ENCODE results near the gene IGSF21. TPM values are rescaled to one million over a fixed set of nuclear protein-coding genes. Genes with fewer than 3 reads are reported as not detected.

The IGSF21 gene
- total RNA-seq, 1 donor from 2014 or later: 4.5 TPM

DNA sequence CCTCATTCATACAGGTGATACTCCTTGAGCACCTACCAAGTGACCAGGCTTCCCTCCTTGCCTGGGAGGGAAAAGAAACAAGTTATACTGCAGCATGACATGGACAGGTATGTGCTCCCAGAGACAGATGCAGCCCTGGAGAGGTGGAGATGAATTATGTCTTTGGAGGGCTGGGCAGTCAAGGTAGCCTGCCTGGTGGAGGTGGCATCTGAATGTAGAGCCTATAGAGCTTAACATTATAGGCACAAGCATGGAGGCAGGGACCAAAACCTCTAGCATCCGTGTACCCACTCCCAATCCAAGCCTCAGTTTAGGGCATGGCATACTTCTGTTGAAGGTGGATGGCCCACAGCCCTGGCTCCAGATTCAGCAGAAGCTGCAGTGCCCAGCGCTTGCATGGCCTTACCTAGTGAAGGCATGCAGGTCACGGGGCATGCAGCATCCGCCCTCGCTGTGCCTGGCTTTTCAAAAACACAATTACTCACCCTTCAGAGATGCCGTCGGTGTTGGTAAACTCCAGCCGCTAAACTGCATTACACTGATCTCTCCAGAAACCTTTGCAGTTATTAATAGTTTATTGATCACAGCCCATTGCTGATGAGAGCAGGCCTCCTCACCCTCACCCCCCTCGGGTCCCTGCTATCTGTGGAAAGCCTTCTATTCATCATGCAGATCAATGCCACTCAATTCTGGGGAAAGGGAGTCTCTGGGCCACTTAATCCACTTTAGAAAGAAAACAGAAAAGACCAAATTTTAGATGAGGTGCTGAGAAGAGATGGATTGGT, 222.1 kb downstream of the IGSF21 start:
- ATAC-seq (no peak), DNase-seq (ENCODE audit: low spot score) (no peak)
- intact Hi-C loops (cut with DNase I): no loop called here

DNA sequence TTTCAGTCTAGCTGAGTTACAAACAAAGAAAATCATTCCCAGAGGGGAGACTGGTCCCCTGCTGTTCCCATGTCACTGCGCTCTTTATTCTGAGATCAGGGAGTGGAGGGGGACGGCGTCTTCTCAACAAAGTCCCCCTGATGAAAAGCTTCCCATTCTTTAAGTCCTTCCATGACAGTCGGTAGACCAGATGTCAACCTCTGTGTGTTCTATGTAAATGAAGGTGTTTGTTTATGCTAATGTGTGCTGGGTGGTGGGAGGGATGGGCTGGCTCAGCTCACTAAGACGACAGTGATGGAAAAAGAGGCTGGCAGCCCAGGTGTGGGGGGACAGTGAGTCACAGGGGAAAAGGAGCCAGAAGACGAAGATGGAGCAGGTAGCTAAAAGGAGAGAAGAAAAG, 225.0 kb downstream of the IGSF21 start:
- intact Hi-C loops (cut with DNase I): no loop called here
- DNase-seq (ENCODE audit: low spot score) (no peak), ATAC-seq (no peak)

GRCh38 chr1:18333220-18333619, 225.6 kb downstream of the IGSF21 start:
- ATAC-seq: no peak
- DNase-seq (ENCODE audit: low spot score): no peak
- intact Hi-C loops (cut with DNase I): no loop called here

GRCh38 chr1:18336801-18337200, 229.2 kb downstream of the IGSF21 start:
- ATAC-seq: no peak
- intact Hi-C loops (cut with DNase I): no loop called here
- no peak for DNase-seq (ENCODE audit: low spot score)

GRCh38 chr1:18337757-18338156, 230.2 kb downstream of the IGSF21 start:
- intact Hi-C loops (cut with DNase I): no loop called here
- ATAC-seq (no peak), DNase-seq (ENCODE audit: low spot score) (no peak)

DNA sequence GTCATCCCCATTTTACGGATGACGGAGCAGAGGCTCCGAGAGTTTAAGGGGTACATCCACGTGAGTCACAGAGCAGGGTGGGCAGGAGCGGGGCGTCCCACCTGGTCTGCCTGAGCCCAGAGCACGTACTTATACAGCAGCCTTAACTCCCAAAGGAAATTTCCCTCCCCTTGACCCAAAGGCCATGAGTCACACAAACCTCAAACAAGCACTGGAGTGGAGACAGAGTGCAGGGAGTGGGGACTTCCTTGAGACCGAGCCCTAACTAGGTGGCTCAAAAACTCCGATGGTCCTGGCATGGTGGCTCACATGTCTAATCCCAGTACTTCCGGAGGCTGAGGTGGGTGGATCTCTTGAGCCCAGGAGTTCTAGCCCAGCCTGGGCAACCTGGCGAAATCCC, 231.6 kb downstream of the IGSF21 start:
- intact Hi-C loops (cut with DNase I): no loop called here
- ATAC-seq (no peak), DNase-seq (ENCODE audit: low spot score) (no peak)

DNA sequence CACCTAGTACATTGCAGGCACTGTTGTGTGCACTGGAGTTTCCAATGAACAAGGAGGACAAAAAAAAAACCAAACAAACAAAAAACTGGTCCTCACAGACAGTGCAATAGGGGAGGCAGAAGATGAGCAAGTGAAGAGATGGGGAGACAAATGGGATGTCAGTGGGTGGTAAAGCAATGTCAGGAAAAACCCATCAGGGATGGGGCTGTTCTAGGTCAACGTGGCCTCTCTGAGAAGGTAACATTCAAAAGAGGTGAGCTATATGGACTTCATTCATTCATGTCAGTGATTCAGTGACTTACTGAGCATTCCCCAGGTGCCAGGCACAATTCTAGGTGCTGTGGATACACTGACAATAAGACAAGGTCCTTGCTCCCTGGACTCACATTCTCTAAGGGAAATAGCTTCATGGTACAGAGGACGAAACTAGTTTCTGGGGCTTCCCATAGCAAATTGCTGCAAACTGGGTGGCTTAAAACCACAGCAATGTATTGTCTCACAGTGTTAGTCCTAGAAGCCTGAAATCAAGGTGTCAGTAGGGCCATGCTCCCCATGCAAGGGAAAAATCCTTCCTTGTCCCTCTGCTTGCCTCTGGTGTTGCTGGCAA, 232.7 kb downstream of the IGSF21 start:
- intact Hi-C loops (cut with DNase I): no loop called here
- ATAC-seq (no peak), DNase-seq (ENCODE audit: low spot score) (no peak)

- no peak for DNase-seq (ENCODE audit: low spot score)
- intact Hi-C loops (cut with DNase I): no loop called here
- no peak for ATAC-seq
These were observed 233.2 kb downstream of the IGSF21 start for GRCh38 chr1:18340787-18341186.

DNA sequence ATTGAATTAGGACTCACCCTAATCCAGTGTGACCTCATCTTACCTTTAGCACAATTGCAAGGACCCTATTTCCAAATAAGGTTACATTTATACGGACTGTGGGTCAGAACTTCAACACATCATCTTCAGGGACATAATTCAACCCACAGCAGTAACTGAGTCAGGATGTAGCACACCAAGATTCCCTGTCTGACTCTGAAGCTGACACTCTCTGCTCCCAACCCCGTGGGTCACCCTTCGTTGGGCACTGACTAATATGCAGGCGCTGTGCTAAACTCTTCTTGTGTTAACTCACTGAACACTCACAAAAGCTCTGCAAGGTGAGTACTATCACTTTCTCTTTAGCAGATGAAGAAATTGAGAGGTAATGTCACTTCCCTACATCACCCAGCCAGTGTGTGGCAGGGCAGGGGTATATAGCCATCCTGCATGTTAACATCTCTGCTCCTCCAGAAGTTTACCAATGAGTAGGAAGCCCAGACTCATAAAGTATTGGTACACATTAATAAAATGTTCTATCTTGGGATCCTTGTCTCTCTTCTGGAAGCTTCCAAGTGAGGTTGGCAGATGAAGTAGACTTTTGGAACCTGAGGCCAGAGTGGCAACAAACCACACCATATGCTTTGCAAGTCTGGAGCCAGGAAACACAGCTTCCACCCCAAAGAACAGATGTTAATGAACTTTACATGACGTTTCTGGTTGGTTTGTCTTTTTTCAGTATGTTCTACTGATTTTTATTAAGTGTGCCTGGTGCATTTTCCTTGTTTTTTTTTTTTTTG, 233.9 kb downstream of the IGSF21 start:
- no peak for ATAC-seq
- intact Hi-C loops (cut with DNase I): no loop called here
- DNase-seq (ENCODE audit: low spot score): no peak

- intact Hi-C loops (cut with DNase I): no loop called here
- ATAC-seq (no peak), DNase-seq (ENCODE audit: low spot score) (no peak)
These were observed 235.1 kb downstream of the IGSF21 start for GRCh38 chr1:18342744-18343143.

DNA sequence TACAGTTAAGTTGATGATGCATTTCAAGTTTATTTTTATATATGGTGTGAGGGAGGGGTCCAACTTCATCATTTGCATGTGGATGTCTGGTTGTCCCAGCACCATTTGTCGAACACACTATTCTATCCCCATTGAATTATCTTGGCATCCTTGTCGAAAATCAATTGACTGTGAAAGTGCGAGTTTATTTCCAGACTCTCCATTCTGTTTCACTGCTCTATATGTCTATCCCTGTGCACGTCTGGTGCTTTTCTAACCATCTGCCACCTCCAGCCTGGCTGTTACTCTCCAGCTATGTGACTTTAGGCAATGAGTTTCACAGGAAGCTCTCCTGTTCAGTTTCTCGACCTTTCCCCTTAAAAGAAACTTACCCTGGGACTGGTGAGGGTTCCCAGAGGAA, 236.0 kb downstream of the IGSF21 start:
- no peak for ATAC-seq
- intact Hi-C loops (cut with DNase I): no loop called here
- no peak for DNase-seq (ENCODE audit: low spot score)

GRCh38 chr1:18344755-18345154, 237.2 kb downstream of the IGSF21 start:
- intact Hi-C loops (cut with DNase I): no loop called here
- no peak for ATAC-seq
- DNase-seq (ENCODE audit: low spot score): no peak

DNA sequence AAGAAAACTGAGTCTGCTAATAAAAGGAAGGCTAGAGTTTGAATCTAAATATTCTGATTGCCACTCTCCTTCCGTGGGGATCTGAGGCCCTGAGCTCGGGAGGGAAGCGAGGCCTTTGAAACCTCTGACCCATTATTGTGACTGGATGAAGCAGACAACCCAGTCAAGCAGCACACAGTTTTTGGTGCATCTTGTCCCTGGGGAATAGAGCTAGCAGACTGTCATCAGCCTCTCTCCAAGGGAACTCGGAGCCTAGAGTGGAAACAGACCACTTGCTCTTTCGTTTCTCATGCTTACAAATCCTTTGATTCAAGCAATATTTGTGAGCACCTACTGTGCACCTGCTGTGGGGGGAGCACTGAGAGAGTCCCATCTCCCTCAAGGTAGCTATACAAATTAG, 240.0 kb downstream of the IGSF21 start:
- intact Hi-C loops (cut with DNase I): no loop called here
- no peak for ATAC-seq
- no peak for DNase-seq (ENCODE audit: low spot score)

DNA sequence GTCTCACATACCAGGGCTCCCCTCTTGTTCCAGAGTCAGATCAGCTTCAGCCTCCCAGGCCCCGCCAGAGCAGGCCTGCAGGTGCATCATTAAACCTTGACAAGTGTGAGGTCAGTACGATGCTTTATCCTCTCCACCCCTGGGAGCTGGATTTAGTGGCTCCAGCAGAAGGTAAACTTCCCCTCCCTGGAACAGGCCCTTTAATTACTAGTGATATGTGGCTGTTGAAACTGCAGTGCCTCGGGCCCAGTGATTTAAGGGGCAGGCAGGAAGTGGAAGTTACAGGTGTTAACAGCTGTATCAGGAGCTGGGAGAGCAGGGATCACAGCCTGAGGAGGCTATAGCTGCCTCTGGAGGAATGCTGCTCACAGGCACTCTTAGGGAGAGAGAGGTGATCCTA, 240.8 kb downstream of the IGSF21 start:
- ATAC-seq (no peak), DNase-seq (ENCODE audit: low spot score) (no peak)
- intact Hi-C loops (cut with DNase I): no loop called here

DNA sequence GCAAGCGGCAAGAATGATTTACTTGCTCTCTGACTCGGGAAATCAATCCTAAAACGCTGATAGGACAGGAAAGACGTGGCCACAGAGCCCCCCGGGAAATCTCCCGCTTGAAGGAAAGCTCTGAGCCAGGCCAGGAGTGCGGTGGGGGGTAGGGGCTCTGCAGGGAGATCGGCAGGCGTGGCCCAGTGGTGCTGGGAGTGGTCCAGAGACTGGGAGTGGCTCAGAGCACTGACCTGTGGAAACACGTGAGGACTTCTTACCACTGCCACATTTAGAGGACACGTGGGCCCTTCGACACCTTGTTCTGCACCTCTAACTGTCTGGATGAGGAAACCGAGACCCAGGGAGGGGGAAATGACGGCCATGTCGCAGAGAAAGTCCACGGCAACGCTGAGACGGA, 243.1 kb downstream of the IGSF21 start:
- ATAC-seq (no peak), DNase-seq (ENCODE audit: low spot score) (no peak)
- intact Hi-C loops (cut with DNase I): no loop called here

DNA sequence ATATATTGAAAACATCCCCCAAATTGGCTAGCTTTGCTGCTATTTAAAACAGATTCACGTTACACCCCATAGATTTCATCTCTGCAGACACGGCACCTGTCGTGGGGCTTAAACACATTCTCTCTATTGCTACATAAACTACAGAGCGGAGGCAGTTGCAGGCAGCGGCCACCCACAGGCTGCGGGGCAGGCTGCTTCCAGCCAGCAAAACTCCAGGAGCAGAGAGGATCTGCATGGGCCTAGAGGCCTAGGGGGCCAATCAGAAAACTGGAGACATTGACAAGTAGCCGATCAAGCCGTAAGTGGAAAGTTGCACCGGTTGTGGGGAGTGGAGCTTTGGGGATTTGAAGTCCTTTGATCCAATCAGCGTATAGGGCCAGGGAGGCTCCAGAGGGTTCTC, 244.1 kb downstream of the IGSF21 start:
- DNase-seq (ENCODE audit: low spot score): no peak
- intact Hi-C loops (cut with DNase I): no loop called here
- no peak for ATAC-seq

- ATAC-seq (no peak), DNase-seq (ENCODE audit: low spot score) (no peak)
- intact Hi-C loops (cut with DNase I): no loop called here
These were observed 245.2 kb downstream of the IGSF21 start for GRCh38 chr1:18352636-18353265.

- intact Hi-C loops (cut with DNase I): no loop called here
- ATAC-seq: no peak
- DNase-seq (ENCODE audit: low spot score): no peak
These were observed 245.9 kb downstream of the IGSF21 start for GRCh38 chr1:18353528-18353927.

DNA sequence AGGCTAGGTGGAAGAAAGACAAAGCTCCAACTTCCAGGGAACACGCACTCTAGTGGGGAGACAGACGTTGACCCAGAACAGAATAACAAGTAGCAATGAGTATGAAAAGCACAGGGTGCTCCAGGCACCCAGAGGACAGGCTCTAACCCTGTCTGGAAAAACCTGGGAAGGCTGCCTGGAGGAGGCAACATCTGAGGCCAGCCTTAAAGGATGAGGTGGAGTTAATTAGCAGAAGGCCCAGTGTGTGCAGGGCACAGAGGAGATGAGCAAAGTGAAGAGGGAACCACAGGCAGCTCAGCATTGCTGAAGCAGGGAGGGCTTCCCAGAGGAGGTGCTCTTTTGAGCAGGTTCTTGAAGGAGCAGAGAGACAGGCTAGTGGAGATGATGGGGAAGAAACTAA, 246.4 kb downstream of the IGSF21 start:
- DNase-seq (ENCODE audit: low spot score): no peak
- no peak for ATAC-seq
- intact Hi-C loops (cut with DNase I): no loop called here

DNA sequence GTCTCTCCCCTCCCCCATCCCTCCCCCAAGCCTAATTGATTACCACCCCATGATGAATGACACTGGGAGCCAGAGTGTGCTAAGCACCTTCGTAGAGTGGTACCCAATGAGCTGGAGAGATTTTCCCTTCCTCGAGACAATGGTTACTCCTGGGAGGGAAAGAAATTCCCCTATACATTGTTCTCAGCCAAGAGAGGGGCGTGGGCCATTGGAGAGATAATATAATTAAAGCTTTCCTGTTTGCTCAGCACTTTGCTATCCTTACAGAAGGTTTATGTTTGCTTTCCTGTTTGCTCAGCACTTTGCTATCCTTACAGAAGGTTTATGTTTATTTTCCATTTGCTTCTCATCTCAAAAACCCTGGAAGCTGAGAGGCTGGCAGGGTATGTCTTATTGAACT, 247.0 kb downstream of the IGSF21 start:
- no peak for ATAC-seq
- no peak for DNase-seq (ENCODE audit: low spot score)
- intact Hi-C loops (cut with DNase I): no loop called here

Measured in sciatic nerve (tissue), 2 donors.